Endothelial cell of umbilical vein (primary cell): ENCODE results near the gene TPRG1L. TPM values are rescaled to one million over a fixed set of nuclear protein-coding genes. Genes with fewer than 3 reads are reported as not detected.

Experiments
- BruUV-seq: library from RNA; stranded (reverse); fragments of 400-500 nt; replicated peaks from 2 replicates; lab custom pipeline; 2021; lab: Mats Ljungman, UMichigan
- CTCF ChIA-PET: fragments of 300-600, 350-600 bp; sonication (Branson Sonifier 250); formaldehyde crosslinking; loops from one replicate; lab custom pipeline; 2021; ENCODE audit warnings: antibody characterized with exemption, inconsistent platforms; lab: Charles Lee
- POLR2A ChIA-PET: fragments of 300-600, 350-600 bp; sonication (Branson Sonifier 250); formaldehyde crosslinking; loops from one replicate; lab custom pipeline; 2021; ENCODE audit warnings: antibody characterized with exemption, inconsistent platforms; lab: Charles Lee
- DNase-seq: peaks from one replicate; pipeline ENCODE4 v3.0.0-alpha.2; 2011; ENCODE audit warnings: low read depth, low spot score
- FAIRE-seq: peaks from 2 replicates; lab custom pipeline; 2011; peaks lifted over from hg19 to GRCh38; lab: Jason Lieb, UNC
- H2AFZ ChIP-seq: 2 replicates; pipeline ENCODE4 v1.6.0; 2012; ENCODE audit warnings: low read depth, low read length, control low read depth, inconsistent platforms
- H3K27ac ChIP-seq: 2 replicates; pipeline ENCODE4 v1.5.1; 2011; ENCODE audit warnings: low read depth, mild to moderate bottlenecking, control low read depth, low read length, moderate library complexity; ENCODE audit not compliant: insufficient read depth
- H3K27me3 ChIP-seq, 2 experiments: 2 replicates each; pipeline versions ENCODE4 v1.6.0 to v1.6.1; 2011; ENCODE audit warnings: low read length in 2 of 2, mixed read lengths in 1 of 2; ENCODE audit not compliant: control insufficient read depth in 2 of 2, insufficient read depth in 2 of 2
- H3K36me3 ChIP-seq, 2 experiments: 2 replicates in 1 of 2; 3 replicates in 1 of 2; pipeline ENCODE4 v1.5.1; 2011; ENCODE audit warnings: low read length in 2 of 2, mild to moderate bottlenecking in 1 of 2, moderate library complexity in 1 of 2; ENCODE audit not compliant: control insufficient read depth in 2 of 2, insufficient read depth in 2 of 2; ENCODE audit errors: extremely low read depth in 1 of 2
- H3K4me1 ChIP-seq: 3 replicates; pipeline ENCODE4 v1.5.1; 2011; ENCODE audit warnings: mild to moderate bottlenecking, low read length; ENCODE audit not compliant: control insufficient read depth, insufficient read depth; ENCODE audit errors: extremely low read depth
- H3K4me2 ChIP-seq: 2 replicates; pipeline ENCODE4 v1.6.1; 2011; ENCODE audit warnings: low read length, control low read depth, mixed read lengths; ENCODE audit not compliant: insufficient read depth
- H3K4me3 ChIP-seq, 3 experiments: fragments of 200-600 bp in 1 of 3; sonication (generic), shearing (Covaris generic) in 1 of 3; replicated peaks in 1 of 3; 2 replicates each; pipeline ENCODE4 v1.5.1; 2011 to 2016; ENCODE audit warnings: control low read depth in 3 of 3, low read length in 3 of 3, mild to moderate bottlenecking in 2 of 3, inconsistent platforms in 1 of 3, low read depth in 1 of 3, moderate library complexity in 1 of 3; ENCODE audit not compliant: insufficient read depth in 1 of 3
- H3K79me2 ChIP-seq: 2 replicates; pipeline ENCODE4 v1.6.0; 2012; ENCODE audit warnings: low read length, inconsistent platforms; ENCODE audit not compliant: control insufficient read depth, insufficient read depth
- H3K9ac ChIP-seq: replicated peaks from 2 replicates; pipeline ENCODE3; 2011; ENCODE audit warnings: low read length, control low read depth; ENCODE audit not compliant: insufficient read depth; ENCODE audit errors: extremely low read depth
- H3K9me1 ChIP-seq: replicated peaks from 3 replicates; pipeline ENCODE4 v1.6.0; 2011; ENCODE audit warnings: mild to moderate bottlenecking, low read length; ENCODE audit not compliant: control insufficient read depth, insufficient read depth; ENCODE audit errors: extremely low read depth
- H3K9me3 ChIP-seq: replicated peaks from 2 replicates; pipeline ENCODE4 v1.5.1; 2012; ENCODE audit warnings: low read length, inconsistent platforms; ENCODE audit not compliant: control insufficient read depth, insufficient read depth
- H4K20me1 ChIP-seq: replicated peaks from 2 replicates; pipeline ENCODE3; 2011; ENCODE audit warnings: mild to moderate bottlenecking, low read length; ENCODE audit not compliant: control insufficient read depth, insufficient read depth; ENCODE audit errors: extremely low read depth
- EZH2 ChIP-seq: IDR thresholded peaks from 2 replicates; pipeline ENCODE4 v1.6.1; 2012; ENCODE audit warnings: borderline replicate concordance, low read depth, mild to moderate bottlenecking, moderate library complexity, low read length, inconsistent platforms; ENCODE audit not compliant: severe bottlenecking
- FOS ChIP-seq: IDR thresholded peaks from 2 replicates; pipeline ENCODE4 v1.6.1; 2011; ENCODE audit warnings: mild to moderate bottlenecking, low read length, moderate library complexity, borderline replicate concordance; ENCODE audit not compliant: insufficient read depth
- GATA2 ChIP-seq: IDR thresholded peaks from 2 replicates; pipeline ENCODE4 v1.7.0; 2011; ENCODE audit warnings: low read depth, mild to moderate bottlenecking, moderate library complexity, mixed read lengths, low read length; ENCODE audit not compliant: insufficient read length, insufficient read depth
- JUN ChIP-seq: IDR thresholded peaks from 2 replicates; pipeline ENCODE4 v1.6.1; 2011; ENCODE audit warnings: borderline replicate concordance, low read depth; ENCODE audit not compliant: insufficient read length, insufficient read depth
- MYC ChIP-seq: IDR thresholded peaks from one replicate; pipeline ENCODE4 v1.6.1; 2011; ENCODE audit warnings: mild to moderate bottlenecking, low read depth, low read length
- POLR2A ChIP-seq: IDR thresholded peaks from 2 replicates; pipeline ENCODE4 v1.6.1; 2012; ENCODE audit warnings: low read depth, mild to moderate bottlenecking, control low read depth, low read length
- POLR2AphosphoS5 ChIP-seq: IDR thresholded peaks from 2 replicates; pipeline ENCODE4 v1.6.1; 2012; ENCODE audit warnings: low read depth, mild to moderate bottlenecking, control low read depth, low read length, moderate library complexity; ENCODE audit not compliant: insufficient read depth
- dilution Hi-C: fragments of 300-500 bp; cut with MboI; formaldehyde crosslinking; loops from one replicate; pipeline ENCODE4 v1.15.0; 2019; ENCODE audit warnings: low sequenced_read_pairs; ENCODE audit not compliant: extremely low pct_ligation_motif_present
- intact Hi-C: fragments of 100-400 bp; cut with micrococcal nuclease; formaldehyde crosslinking; loops from one replicate; pipeline ENCODE4 v1.10.0; 2022
- polyA plus RNA-seq, 4 experiments: library from polyadenylated mRNA; depleted of rRNA in 3 of 4; stranded (reverse) in 3 of 4; unstranded in 1 of 4; fragments of >200 nt; gene quantifications; 2 replicates each; pipeline versions ENCODE4 v1.2.1 to v1.2.3, GENCODE V29; 2011 to 2012; ENCODE audit warnings: missing spikeins in 1 of 4
- total RNA-seq: library from RNA; stranded (reverse); gene quantifications from 2 replicates; pipeline ENCODE4 v1.2.3, GENCODE V29; 2021
- TF ChIP-seq, protein P1 (sequence below): IDR thresholded peaks from 2 replicates; pipeline ENCODE4 v1.6.1; 2011; ENCODE audit not compliant: insufficient read depth, insufficient read length
- TF ChIP-seq, protein P2 (sequence below), 2 donors: IDR thresholded peaks; 1 replicate in 1 of 2; 2 replicates in 1 of 2; pipeline ENCODE4 v1.5.1; 2011; ENCODE audit warnings: low read length in 2 of 2, mild to moderate bottlenecking in 2 of 2, moderate library complexity in 2 of 2, control low read depth in 1 of 2, inconsistent platforms in 1 of 2, low read depth in 1 of 2; ENCODE audit not compliant: insufficient read depth in 1 of 2; ENCODE audit errors: extremely low read depth in 1 of 2

TPRG1L gene
- total and polyA plus RNA-seq, 2 donors (not counting 3 experiments of a cell fraction or from before 2014, with no cell fraction given) = 52.3 to 53.8 TPM

GRCh38 chr1:3674100-3675094, 49.6 kb downstream of the TPRG1L start:
- no peak overlapping the region for H3K9ac ChIP-seq
- H3K4me2 ChIP-seq = no peak overlapping the region
- CTCF ChIA-PET = no interaction called here
- H3K27ac ChIP-seq = no peak overlapping the region
- no peak for DNase-seq
- H2AFZ ChIP-seq = no peak overlapping the region
- no peaks in the 10 kb centered on the region for H3K9me1 ChIP-seq
- TF ChIP-seq, protein P1, sequence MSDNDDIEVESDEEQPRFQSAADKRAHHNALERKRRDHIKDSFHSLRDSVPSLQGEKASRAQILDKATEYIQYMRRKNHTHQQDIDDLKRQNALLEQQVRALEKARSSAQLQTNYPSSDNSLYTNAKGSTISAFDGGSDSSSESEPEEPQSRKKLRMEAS = no peak
- TF ChIP-seq GATA2 (no peak), EZH2 (no peak), POLR2AphosphoS5 (no peak), JUN (no peak), MYC (no peak), FOS (no peak), POLR2A (no peak)
- TF ChIP-seq, protein P2, sequence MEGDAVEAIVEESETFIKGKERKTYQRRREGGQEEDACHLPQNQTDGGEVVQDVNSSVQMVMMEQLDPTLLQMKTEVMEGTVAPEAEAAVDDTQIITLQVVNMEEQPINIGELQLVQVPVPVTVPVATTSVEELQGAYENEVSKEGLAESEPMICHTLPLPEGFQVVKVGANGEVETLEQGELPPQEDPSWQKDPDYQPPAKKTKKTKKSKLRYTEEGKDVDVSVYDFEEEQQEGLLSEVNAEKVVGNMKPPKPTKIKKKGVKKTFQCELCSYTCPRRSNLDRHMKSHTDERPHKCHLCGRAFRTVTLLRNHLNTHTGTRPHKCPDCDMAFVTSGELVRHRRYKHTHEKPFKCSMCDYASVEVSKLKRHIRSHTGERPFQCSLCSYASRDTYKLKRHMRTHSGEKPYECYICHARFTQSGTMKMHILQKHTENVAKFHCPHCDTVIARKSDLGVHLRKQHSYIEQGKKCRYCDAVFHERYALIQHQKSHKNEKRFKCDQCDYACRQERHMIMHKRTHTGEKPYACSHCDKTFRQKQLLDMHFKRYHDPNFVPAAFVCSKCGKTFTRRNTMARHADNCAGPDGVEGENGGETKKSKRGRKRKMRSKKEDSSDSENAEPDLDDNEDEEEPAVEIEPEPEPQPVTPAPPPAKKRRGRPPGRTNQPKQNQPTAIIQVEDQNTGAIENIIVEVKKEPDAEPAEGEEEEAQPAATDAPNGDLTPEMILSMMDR (IDR thresholded peaks at IDR 0.05; ENCODE audit: extremely low read depth in 1 of 2, insufficient read depth in 1 of 2, low read depth in 1 of 2, low read length in 2 of 2) = no peak
- FAIRE-seq = no peak
- no peaks in the 10 kb centered on the region for H3K79me2 ChIP-seq
- H4K20me1 ChIP-seq = no peaks in the 10 kb centered on the region
- no peaks in the 10 kb centered on the region for H3K9me3 ChIP-seq
- no peaks in the 10 kb centered on the region for H3K36me3 ChIP-seq
- no peaks in the 10 kb centered on the region for H3K27me3 ChIP-seq
- POLR2A ChIA-PET = no interaction called here
- no TSS peak for BruUV-seq
- no peak overlapping the region for H3K4me3 ChIP-seq
- H3K4me1 ChIP-seq = no peaks in the 10 kb centered on the region
- dilution Hi-C loops = no loop called here
- intact Hi-C loops = no loop called here
